ENCODE data around the gene LHPP. TPM values are rescaled to one million over a fixed set of nuclear protein-coding genes. Genes with fewer than 3 reads are reported as not detected.

LHPP gene
- total RNA-seq, 2 experiments from 2014 or later, result 15.3 to 19.6 TPM

GRCh38 chr10:124505279-124505678 lies 43.7 kb downstream of the LHPP start:
- Mint-ChIP-seq H3K27me3 (no peaks in the 10 kb centered on the region), H3K36me3 (ENCODE audit: low read depth) (peaks cover 32% of the 10 kb centered on the region), H3K4me3 (no peak overlapping the region), H3K9me3 (peaks cover 3% of the 10 kb centered on the region), H3K27ac (no peak overlapping the region), H3K4me1 (ENCODE audit: low read depth) (no peaks in the 10 kb centered on the region)
- intact Hi-C loops (cut with DNase I, micrococcal nuclease), result no loop called here
- peaks cover 6% of the 10 kb centered on the region for H3K36me3 ChIP-seq (ENCODE audit: insufficient read depth, low read length)
- DNase-seq, result no peak
- no peak for TF ChIP-seq CTCF (IDR thresholded peaks at IDR 0.05)
- ATAC-seq (ENCODE audit: poor library complexity), result no peak
- no peak overlapping the region for H3K4me3 ChIP-seq (ENCODE audit: low read length)
- H3K27ac ChIP-seq (ENCODE audit: low read depth in 1 of 2, low read length in 2 of 2), result no peak overlapping the region
- CTCF ChIA-PET, result no interaction called here
- POLR2A ChIA-PET, result no interaction called here
- H3K4me1 ChIP-seq (ENCODE audit: insufficient read depth, low read length), result no peaks in the 10 kb centered on the region
- H3K9me3 ChIP-seq (ENCODE audit: control insufficient read depth in 1 of 2, insufficient read depth in 1 of 2, low read length in 2 of 2), result no peaks in the 10 kb centered on the region
- H3K27me3 ChIP-seq (ENCODE audit: control insufficient read depth in 1 of 2, insufficient read depth in 2 of 2, low read length in 2 of 2), result no peaks in the 10 kb centered on the region

GRCh38 chr10:124508070-124508667 lies 46.5 kb downstream of the LHPP start:
- Mint-ChIP-seq H3K4me1 (ENCODE audit: low read depth) (no peaks in the 10 kb centered on the region), H3K27ac (no peak overlapping the region), H3K36me3 (ENCODE audit: low read depth) (peaks cover 12% of the 10 kb centered on the region), H3K4me3 (no peak overlapping the region), H3K27me3 (no peaks in the 10 kb centered on the region), H3K9me3 (no peaks in the 10 kb centered on the region)
- H3K4me3 ChIP-seq (ENCODE audit: low read length), result no peak overlapping the region
- POLR2A ChIA-PET, result no interaction called here
- CTCF ChIA-PET, result no interaction called here
- no peaks in the 10 kb centered on the region for H3K27me3 ChIP-seq (ENCODE audit: control insufficient read depth in 1 of 2, insufficient read depth in 2 of 2, low read length in 2 of 2)
- TF ChIP-seq CTCF (IDR thresholded peaks at IDR 0.05), result no peak
- H3K36me3 ChIP-seq (ENCODE audit: insufficient read depth, low read length), result no peaks in the 10 kb centered on the region
- H3K4me1 ChIP-seq (ENCODE audit: insufficient read depth, low read length), result peaks cover 8% of the 10 kb centered on the region
- ATAC-seq (ENCODE audit: poor library complexity) (no peak), DNase-seq (no peak)
- intact Hi-C loops (cut with DNase I, micrococcal nuclease), result no loop called here
- H3K27ac ChIP-seq (ENCODE audit: low read depth in 1 of 2, low read length in 2 of 2), result no peak overlapping the region
- no peaks in the 10 kb centered on the region for H3K9me3 ChIP-seq (ENCODE audit: control insufficient read depth in 1 of 2, insufficient read depth in 1 of 2, low read length in 2 of 2)

GRCh38 chr10:124508907-124509454 lies 47.4 kb downstream of the LHPP start:
- no peak for TF ChIP-seq CTCF (IDR thresholded peaks at IDR 0.05)

More at GRCh38 chr10:124508907-124509454, 47.4 kb downstream of the LHPP start:
- Histone ChIP-seq H3K9me3 (ENCODE audit: control insufficient read depth in 1 of 2, insufficient read depth in 1 of 2, low read length in 2 of 2) (no peaks in the 10 kb centered on the region), H3K4me1 (ENCODE audit: insufficient read depth, low read length) (peaks cover 8% of the 10 kb centered on the region), H3K4me3 (ENCODE audit: low read length) (no peak overlapping the region), H3K27me3 (ENCODE audit: control insufficient read depth in 1 of 2, insufficient read depth in 2 of 2, low read length in 2 of 2) (no peaks in the 10 kb centered on the region), H3K27ac (ENCODE audit: low read depth in 1 of 2, low read length in 2 of 2) (no peak overlapping the region), H3K36me3 (ENCODE audit: insufficient read depth, low read length) (no peaks in the 10 kb centered on the region)
- Mint-ChIP-seq H3K36me3 (ENCODE audit: low read depth) (peaks cover 8% of the 10 kb centered on the region), H3K27me3 (no peaks in the 10 kb centered on the region), H3K4me1 (ENCODE audit: low read depth) (no peaks in the 10 kb centered on the region), H3K9me3 (no peaks in the 10 kb centered on the region), H3K4me3 (no peak overlapping the region), H3K27ac (no peak overlapping the region)
- ATAC-seq (ENCODE audit: poor library complexity) (no peak), DNase-seq (no peak)
- ChIA-PET CTCF (no interaction called here), POLR2A (no interaction called here)
- intact Hi-C loops (cut with DNase I, micrococcal nuclease), result no loop called here

All from CD4-positive, alpha-beta T cell (primary cell).